Tibial artery (tissue), 4 donors: ENCODE results near the gene B3GNT8.

Experiments used
- DNase-seq, 2 donors: peaks; one replicate each; pipeline ENCODE4 v3.0.0-alpha.2; 2019
- H3K27ac ChIP-seq, 2 donors: fragments of 200-600 bp; sonication (generic) in 1 of 2; 1 replicate in 1 of 2; 2 replicates in 1 of 2; pipeline ENCODE4 v1.5.1; 2018 to 2019; ENCODE audit warnings: mild to moderate bottlenecking in 1 of 2
- H3K27me3 ChIP-seq, 2 donors: fragments of 200-600 bp; sonication (generic) in 1 of 2; one replicate each; pipeline versions ENCODE4 v1.5.1 to v1.6.0; 2016 to 2019
- H3K36me3 ChIP-seq, 3 donors: fragments of 200-600 bp; sonication (generic) in 2 of 3; one replicate each; pipeline ENCODE4 v1.5.1; 2016 to 2019; ENCODE audit warnings: mild to moderate bottlenecking in 2 of 3
- H3K4me1 ChIP-seq, 4 donors: fragments of 200-600 bp; sonication (generic) in 2 of 4; 1 replicate in 3 of 4; 2 replicates in 1 of 4; pipeline ENCODE4 v1.5.1; 2016 to 2019
- H3K4me3 ChIP-seq, 2 donors: fragments of 200-600 bp; sonication (generic) in 1 of 2; 1 replicate in 1 of 2; 2 replicates in 1 of 2; pipeline ENCODE4 v1.5.1; 2018 to 2019; ENCODE audit warnings: mild to moderate bottlenecking in 2 of 2
- H3K9me3 ChIP-seq, 3 donors: fragments of 200-600 bp; sonication (generic) in 1 of 3; one replicate each; pipeline ENCODE4 v1.5.1; 2016 to 2019
- intact Hi-C: fragments of 100-400 bp; cut with DNase I; formaldehyde crosslinking; loops from one replicate; pipeline ENCODE4 v1.15.0; 2023; ENCODE audit warnings: low total_unique reads
- TF ChIP-seq, protein P1 (sequence below), 2 experiments: fragments of 200-600 bp in 1 of 2; fragments of 450-650 bp in 1 of 2; IDR thresholded peaks; one replicate each; pipeline ENCODE4 v1.5.1; 2017 to 2019; ENCODE audit warnings: antibody characterized with exemption in 2 of 2, mild to moderate bottlenecking in 1 of 2, moderate library complexity in 1 of 2

B3GNT8 gene

GRCh38 chr19:41399091-41399490 is 28.1 kb downstream of the B3GNT8 start:
- peak overlapping the region; percentile 88 to 89 for H3K4me3 ChIP-seq
- H3K9me3 ChIP-seq = no peaks in the 10 kb centered on the region
- no peak for DNase-seq
- H3K27ac ChIP-seq = peak overlapping the region in 1 of 2 donors; percentile 96
- peaks cover 0 to 32% (median 20%) of the 10 kb centered on the region in 4 donors for H3K4me1 ChIP-seq
- intact Hi-C loops = no loop called here
- TF ChIP-seq, protein P1, sequence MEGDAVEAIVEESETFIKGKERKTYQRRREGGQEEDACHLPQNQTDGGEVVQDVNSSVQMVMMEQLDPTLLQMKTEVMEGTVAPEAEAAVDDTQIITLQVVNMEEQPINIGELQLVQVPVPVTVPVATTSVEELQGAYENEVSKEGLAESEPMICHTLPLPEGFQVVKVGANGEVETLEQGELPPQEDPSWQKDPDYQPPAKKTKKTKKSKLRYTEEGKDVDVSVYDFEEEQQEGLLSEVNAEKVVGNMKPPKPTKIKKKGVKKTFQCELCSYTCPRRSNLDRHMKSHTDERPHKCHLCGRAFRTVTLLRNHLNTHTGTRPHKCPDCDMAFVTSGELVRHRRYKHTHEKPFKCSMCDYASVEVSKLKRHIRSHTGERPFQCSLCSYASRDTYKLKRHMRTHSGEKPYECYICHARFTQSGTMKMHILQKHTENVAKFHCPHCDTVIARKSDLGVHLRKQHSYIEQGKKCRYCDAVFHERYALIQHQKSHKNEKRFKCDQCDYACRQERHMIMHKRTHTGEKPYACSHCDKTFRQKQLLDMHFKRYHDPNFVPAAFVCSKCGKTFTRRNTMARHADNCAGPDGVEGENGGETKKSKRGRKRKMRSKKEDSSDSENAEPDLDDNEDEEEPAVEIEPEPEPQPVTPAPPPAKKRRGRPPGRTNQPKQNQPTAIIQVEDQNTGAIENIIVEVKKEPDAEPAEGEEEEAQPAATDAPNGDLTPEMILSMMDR (IDR thresholded peaks at IDR 0.05) = no peak
- H3K27me3 ChIP-seq = no peaks in the 10 kb centered on the region
- H3K36me3 ChIP-seq = peaks cover 0 to 17% (median 16%) of the 10 kb centered on the region in 3 donors

DNA sequence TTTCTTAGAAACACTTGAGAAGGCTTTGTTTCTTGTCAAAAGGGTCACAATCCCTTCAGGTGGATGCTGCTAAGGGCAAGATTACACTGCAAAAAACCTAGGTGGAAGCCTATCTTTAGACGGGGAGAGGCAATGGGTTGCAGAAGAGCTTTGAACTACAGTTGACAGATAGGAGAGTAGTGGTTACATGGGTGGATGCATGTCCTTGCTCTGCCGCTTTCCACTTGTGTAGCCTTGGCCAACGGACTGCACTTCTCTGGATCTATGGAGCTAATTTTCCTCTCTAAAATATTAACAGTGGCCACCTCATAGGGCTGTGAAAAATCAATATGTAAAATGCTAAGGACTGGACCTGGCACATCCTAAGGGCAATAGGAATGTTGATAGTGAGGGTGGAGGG is 28.6 kb downstream of the B3GNT8 start:
- no peaks in the 10 kb centered on the region for H3K9me3 ChIP-seq
- TF ChIP-seq, protein P1 (IDR thresholded peaks at IDR 0.05) = no peak
- DNase-seq = no peak
- intact Hi-C loops = no loop called here
- H3K36me3 ChIP-seq = peaks cover 0 to 16% (median 15%) of the 10 kb centered on the region in 3 donors
- peak overlapping the region; percentile 88 to 89 for H3K4me3 ChIP-seq
- peak overlapping the region; percentile 94 to 96 for H3K27ac ChIP-seq
- no peaks in the 10 kb centered on the region for H3K27me3 ChIP-seq
- peaks cover 0 to 32% (median 20%) of the 10 kb centered on the region in 4 donors for H3K4me1 ChIP-seq

DNA sequence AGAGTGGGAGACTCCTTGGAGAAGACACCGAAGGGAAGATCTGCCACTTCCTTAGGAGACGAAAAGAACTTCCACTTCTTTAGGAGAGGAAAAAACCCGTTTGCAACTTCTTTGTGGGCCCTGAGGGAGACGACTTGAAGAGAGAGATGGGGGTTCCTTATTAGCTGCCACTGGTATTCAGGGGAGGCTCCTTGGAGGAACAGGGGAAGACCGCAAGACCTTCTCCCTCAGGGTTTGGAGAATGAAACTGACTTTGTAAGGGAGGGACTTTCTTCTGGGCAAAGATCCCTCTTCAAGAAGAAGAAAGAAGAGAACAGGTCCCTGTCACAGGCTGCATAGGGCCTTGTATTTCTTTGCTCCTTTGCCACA is 29.1 kb downstream of the B3GNT8 start:
- no peak for DNase-seq
- intact Hi-C loops = no loop called here
- TF ChIP-seq, protein P1 (IDR thresholded peaks at IDR 0.05) = no peak
- peaks cover 0 to 11% (median 9%) of the 10 kb centered on the region in 3 donors for H3K36me3 ChIP-seq
- H3K27me3 ChIP-seq = no peaks in the 10 kb centered on the region
- H3K4me3 ChIP-seq = peak overlapping the region; percentile 88 to 89
- peaks cover 0 to 32% (median 20%) of the 10 kb centered on the region in 4 donors for H3K4me1 ChIP-seq
- no peaks in the 10 kb centered on the region for H3K9me3 ChIP-seq
- peak overlapping the region; percentile 94 to 96 for H3K27ac ChIP-seq

DNA sequence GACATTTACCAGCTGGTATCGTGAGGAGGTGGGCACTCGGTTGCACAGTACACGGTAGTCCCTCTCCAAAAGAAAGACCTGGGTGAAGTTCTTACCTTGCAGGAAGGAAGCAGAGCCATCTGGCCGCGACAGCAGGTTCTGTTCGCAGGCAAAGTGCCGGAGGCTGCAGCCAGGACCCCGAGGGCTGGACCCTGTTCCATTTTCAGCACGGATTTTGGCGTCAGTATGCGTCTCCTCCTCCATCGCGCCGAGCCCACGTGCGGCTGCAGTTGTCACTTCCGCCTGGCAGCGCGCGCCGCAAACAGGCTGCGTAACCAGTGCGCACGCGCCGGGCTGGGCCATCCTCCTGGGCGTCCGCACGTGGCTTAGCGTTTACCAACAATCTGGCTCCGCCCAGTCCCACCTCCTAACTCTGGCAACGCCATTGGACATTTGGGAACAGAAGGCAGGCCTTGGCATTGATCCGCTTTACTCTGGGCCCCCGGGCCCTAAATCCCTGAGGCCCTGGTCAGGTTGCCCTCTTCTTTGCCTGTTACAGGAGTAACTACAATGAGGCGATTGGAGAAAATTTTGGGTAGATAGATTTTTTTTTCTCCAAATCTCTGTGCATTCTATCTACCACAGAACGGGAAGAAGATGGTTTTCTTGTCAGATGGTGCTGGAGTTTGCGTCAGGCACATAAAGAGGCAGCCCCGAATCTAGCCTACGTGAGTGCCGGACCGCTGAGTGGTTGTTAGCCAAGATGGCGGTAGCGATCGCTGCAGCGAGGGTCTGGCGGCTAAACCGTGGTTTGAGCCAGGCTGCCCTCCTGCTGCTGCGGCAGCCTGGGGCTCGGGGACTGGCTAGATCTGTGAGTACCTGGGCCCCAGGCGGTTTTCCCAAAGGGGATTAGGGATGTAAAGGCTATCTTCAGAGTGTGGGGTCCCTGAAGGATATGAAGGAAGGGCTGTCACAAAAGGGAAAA is 29.8 kb downstream of the B3GNT8 start, which contains the start of the genes BCKDHA and EXOSC5:
BCKDHA (plus strand) TSS at position 733 of the 964 bp plus-strand sequence; CDS start at position 743, 10 bp downstream.
EXOSC5 (minus strand) TSS at position 274 of the 964 bp plus-strand sequence; CDS start at position 243, 31 bp downstream.
- peak within 1 kb of the TSS; percentile 88 to 89 for H3K4me3 ChIP-seq
- H3K9me3 ChIP-seq = no peaks in the 10 kb centered on the region
- peaks cover 0 to 32% (median 20%) of the 10 kb centered on the region in 4 donors for H3K4me1 ChIP-seq
- peak; percentile 99 to 100 for DNase-seq
- H3K36me3 ChIP-seq = peaks cover 0 to 13% (median 8%) of the 10 kb centered on the region in 3 donors
- intact Hi-C loops = no loop called here
- H3K27me3 ChIP-seq = no peaks in the 10 kb centered on the region
- peak within 1 kb of the TSS; percentile 94 to 96 for H3K27ac ChIP-seq
- TF ChIP-seq, protein P1 (IDR thresholded peaks at IDR 0.05) = no peak

GRCh38 chr19:41395355-41395754 is 31.8 kb downstream of the B3GNT8 start:
- DNase-seq = no peak
- TF ChIP-seq, protein P1 (IDR thresholded peaks at IDR 0.05) = no peak
- Histone ChIP-seq H3K27ac (no peak overlapping the region), H3K9me3 (no peaks in the 10 kb centered on the region), H3K4me3 (no peak overlapping the region), H3K4me1 (peaks cover 0 to 32% (median 20%) of the 10 kb centered on the region in 4 donors), H3K27me3 (no peaks in the 10 kb centered on the region), H3K36me3 (peaks cover 13 to 25% (median 18%) of the 10 kb centered on the region in 3 donors)
- intact Hi-C loops = no loop called here
